ENCODE data around the gene ZBTB17. TPM values are rescaled to one million over a fixed set of nuclear protein-coding genes. Genes with fewer than 3 reads are reported as not detected.

The ZBTB17 gene
- total and polyA plus RNA-seq, 10 of the 15 experiments (the other 5 are each of a cell fraction or from before 2014, with no cell fraction given) = 0.87 to 59.4 (median 38.7) TPM

- ChIA-PET POLR2A (no interaction called here), RAD21 (ENCODE audit: unreplicated experiment) (interaction anchor here (1.1 to 1.3 kb wide), 2 partner anchors 16 to 181 kb away, joined by 3 to 4 read pairs; no protein-coding TSS in a partner anchor)
These were observed 39.6 kb upstream of the ZBTB17 start for GRCh38 chr1:16015491-16015890.

More at GRCh38 chr1:16015491-16015890, 39.6 kb upstream of the ZBTB17 start:
- Histone ChIP-seq H3K4me2 (ENCODE audit: control insufficient read depth, insufficient read depth) (no peak overlapping the region), H3K27me3 (replicated peaks in 1 of 2; ENCODE audit: control insufficient read depth in 2 of 2, insufficient read depth in 2 of 2, low read length in 1 of 2) (no peaks in the 10 kb centered on the region; a peak in 1 of 4 replicates), H3K9ac (ENCODE audit: control insufficient read depth, insufficient read depth, low read length) (no peak overlapping the region), H3K79me2 (ENCODE audit: control insufficient read depth, insufficient read depth, low read length) (no peaks in the 10 kb centered on the region), H3K36me3 (ENCODE audit: control insufficient read depth in 2 of 2, insufficient read depth in 2 of 2, low read length in 1 of 2) (no peaks in the 10 kb centered on the region), H3K27ac (ENCODE audit: control insufficient read depth, insufficient read depth) (no peak overlapping the region), H3K4me1 (ENCODE audit: control insufficient read depth, insufficient read depth, low read length) (peaks cover 33% of the 10 kb centered on the region), H4K20me1 (ENCODE audit: control insufficient read depth, insufficient read depth) (no peaks in the 10 kb centered on the region), H3K9me3 (replicated peaks; ENCODE audit: control insufficient read depth, insufficient read depth, low read length) (no peaks in the 10 kb centered on the region), H3K4me3 (no peak overlapping the region), H2AFZ (ENCODE audit: control insufficient read depth, low read depth, low read length) (no peak overlapping the region)
- no peak for FAIRE-seq
- intact Hi-C loops (cut with micrococcal nuclease; ENCODE audit: unreplicated experiment) (no loop called here), in situ Hi-C loops (cut with MboI) (no loop called here)
- SMC1A ChIA-PET (ENCODE audit: uncharacterized antibody, unreplicated experiment) = no interaction called here
- ATAC-seq = no peak
- DNase-seq (ENCODE audit: low read depth, low spot score) = no peak
- BruUV-seq (replicated peaks) = no TSS peak
- 75% methylated on average over 22 of the region's 25 CpGs for WGBS (ENCODE audit: insufficient coverage, insufficient replicate concordance, low lambda C conversion rate, missing lambda C conversion rate)
- CTCF ChIA-PET = interaction anchor here (1.3 kb wide), 1 partner anchor 39 kb away, joined by 3 read pairs; no protein-coding TSS in a partner anchor
- TF ChIP-seq KLF5 (IDR thresholded peaks at IDR 0.05; ENCODE audit: partially characterized antibody) = no peak
- no peak for TF ChIP-seq SMAD5 (IDR thresholded peaks at IDR 0.05; ENCODE audit: low read depth)
- no peak for TF ChIP-seq NBN (IDR thresholded peaks at IDR 0.05)
- TF ChIP-seq ZBTB4 (CRISPR knock-in tag; IDR thresholded peaks at IDR 0.05) = no peak
- no peak for TF ChIP-seq CBX5 (IDR thresholded peaks at IDR 0.05; ENCODE audit: low read depth)
- no peak for TF ChIP-seq SREBF1 (IDR thresholded peaks at IDR 0.05; ENCODE audit: low read length)
